Activated naive CD4-positive, alpha-beta T cell treated with anti-CD3 and anti-CD28 coated beads, Interleukin-2, amount 10 ng/mL, durations not matched to agents 7 days and 5 days (primary cell): ENCODE results near the gene GRIN2C.

ENCODE experiments used
- CTCF ChIA-PET: fragments of 350-600 bp; sonication (Branson Sonifier 250); formaldehyde crosslinking; loops from one replicate; lab custom pipeline; 2021; ENCODE audit warnings: antibody characterized with exemption; lab: Charles Lee
- DNase-seq: peaks from one replicate; pipeline ENCODE4 v3.0.0-alpha.2; 2020
- H3K27ac Mint-ChIP-seq: one replicate; pipeline ENCODE4 v1.8.0; 2021; ENCODE audit warnings: mild to moderate bottlenecking, moderate library complexity, mixed read lengths
- H3K27me3 Mint-ChIP-seq: one replicate; pipeline ENCODE4 v1.8.0; 2021; ENCODE audit warnings: mild to moderate bottlenecking, mixed read lengths
- H3K36me3 Mint-ChIP-seq: one replicate; pipeline ENCODE4 v1.8.0; 2021; ENCODE audit warnings: mixed read lengths
- H3K4me1 Mint-ChIP-seq: one replicate; pipeline ENCODE4 v1.8.0; 2021; ENCODE audit warnings: mixed read lengths
- H3K4me3 Mint-ChIP-seq: one replicate; pipeline ENCODE4 v1.8.0; 2021; ENCODE audit warnings: mild to moderate bottlenecking, moderate library complexity, mixed read lengths
- H3K9me3 Mint-ChIP-seq: one replicate; pipeline ENCODE4 v1.8.0; 2021; ENCODE audit warnings: mixed read lengths

Gene GRIN2C

DNA sequence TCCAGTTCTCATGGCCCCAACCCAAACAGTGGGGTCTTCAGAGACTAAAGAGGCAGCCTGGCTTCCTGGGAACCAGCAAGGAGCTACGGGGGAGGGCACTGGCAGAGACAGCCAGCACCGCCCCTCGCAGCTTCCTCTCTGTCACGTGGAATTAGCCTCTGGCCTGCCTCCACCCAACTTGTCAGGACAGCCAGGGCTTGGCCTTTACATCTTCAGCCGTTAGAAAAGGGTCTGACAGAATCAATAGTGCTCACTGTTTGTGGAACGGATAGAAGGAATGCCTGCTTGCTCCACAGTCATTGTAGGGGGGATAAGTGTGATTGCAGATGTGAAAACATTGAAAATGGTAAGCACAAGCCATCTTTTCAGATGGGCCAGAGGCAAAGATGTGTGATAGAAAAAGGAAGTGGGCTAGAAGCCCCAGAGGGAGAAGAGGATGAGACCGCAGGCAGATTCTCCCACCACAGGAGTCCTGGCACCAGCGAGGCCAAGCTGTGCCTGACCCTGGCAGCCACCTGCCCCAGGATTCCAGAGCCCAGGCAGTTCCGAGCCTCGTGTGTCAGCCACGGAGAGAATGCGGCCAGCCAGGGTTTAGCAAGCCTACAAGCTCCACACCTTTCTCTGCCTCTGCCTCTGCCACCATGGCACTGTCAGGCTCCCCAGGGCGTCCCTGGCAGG is 18.6 kb downstream of the GRIN2C start:
- Mint-ChIP-seq H3K27me3 (peaks cover 44% of the 10 kb centered on the region), H3K27ac (no peak overlapping the region), H3K36me3 (peaks cover 2% of the 10 kb centered on the region), H3K4me1 (peaks cover 13% of the 10 kb centered on the region), H3K9me3 (no peaks in the 10 kb centered on the region), H3K4me3 (no peak overlapping the region)
- CTCF ChIA-PET = interaction anchor here (1.4 to 2.7 kb wide), 4 partner anchors 21 to 81 kb away, joined by 4 to 10 read pairs (median 7); no protein-coding TSS in a partner anchor
- DNase-seq = no peak

DNA sequence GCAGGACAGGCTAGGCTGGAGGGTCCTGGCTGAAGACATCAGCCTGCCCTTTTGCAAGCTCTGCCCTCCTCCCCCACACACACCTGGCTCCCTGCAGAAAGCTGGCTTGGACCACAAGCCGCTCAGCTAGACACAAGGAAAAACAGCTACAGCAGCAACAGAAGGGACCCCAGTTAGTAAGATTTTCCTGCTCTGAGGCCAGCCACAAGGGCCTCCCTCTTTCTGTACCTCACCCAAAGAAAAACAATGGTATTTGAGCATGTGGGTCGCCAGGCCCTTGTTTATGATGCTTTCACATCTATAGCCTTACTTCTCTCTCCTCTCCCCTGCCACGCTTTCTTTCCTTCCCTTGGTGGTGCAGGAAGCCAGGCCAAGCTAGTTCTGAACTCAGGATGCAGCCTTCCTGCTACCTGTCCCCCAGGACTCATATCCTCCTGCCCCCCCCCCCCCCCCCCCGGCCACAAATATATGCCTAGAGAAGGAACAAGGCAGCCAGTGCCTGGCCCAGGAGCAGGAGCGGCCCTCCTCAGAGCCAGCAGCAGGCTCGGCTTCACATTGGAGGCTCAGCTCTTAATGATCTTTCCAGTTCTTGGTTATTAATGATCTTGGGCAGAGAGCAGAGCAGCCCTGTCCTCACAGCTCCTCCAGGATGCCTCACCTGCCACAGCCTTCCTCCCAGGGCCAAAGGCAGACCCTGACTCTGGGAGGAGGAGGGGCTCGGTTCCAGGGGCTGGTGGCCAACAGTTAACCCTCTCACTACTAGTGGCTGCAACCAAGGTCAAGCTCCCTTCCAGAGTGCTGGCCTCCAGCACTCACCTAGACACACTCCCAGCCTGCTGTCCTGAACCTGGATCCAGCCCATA is 19.5 kb downstream of the GRIN2C start:
- no peak for DNase-seq
- Mint-ChIP-seq H3K36me3 (peaks cover 3% of the 10 kb centered on the region), H3K4me3 (no peak overlapping the region), H3K9me3 (no peaks in the 10 kb centered on the region), H3K27me3 (peaks cover 41% of the 10 kb centered on the region), H3K4me1 (peaks cover 13% of the 10 kb centered on the region), H3K27ac (no peak overlapping the region)
- CTCF ChIA-PET = interaction anchor here (1.4 to 2.7 kb wide), 5 partner anchors 22 to 118 kb away, joined by 4 to 10 read pairs (median 6); no protein-coding TSS in a partner anchor

GRCh38 chr17:74838274-74838673 is 21.4 kb downstream of the GRIN2C start:
- no peak for DNase-seq
- Mint-ChIP-seq H3K36me3 (peaks cover 4% of the 10 kb centered on the region), H3K9me3 (no peaks in the 10 kb centered on the region), H3K4me1 (peaks cover 13% of the 10 kb centered on the region), H3K27ac (no peak overlapping the region), H3K4me3 (no peak overlapping the region), H3K27me3 (peaks cover 29% of the 10 kb centered on the region)
- CTCF ChIA-PET = interaction anchor here (1.6 to 2.7 kb wide), 2 partner anchors 24 to 47 kb away, joined by 5 to 10 read pairs; no protein-coding TSS in a partner anchor

DNA sequence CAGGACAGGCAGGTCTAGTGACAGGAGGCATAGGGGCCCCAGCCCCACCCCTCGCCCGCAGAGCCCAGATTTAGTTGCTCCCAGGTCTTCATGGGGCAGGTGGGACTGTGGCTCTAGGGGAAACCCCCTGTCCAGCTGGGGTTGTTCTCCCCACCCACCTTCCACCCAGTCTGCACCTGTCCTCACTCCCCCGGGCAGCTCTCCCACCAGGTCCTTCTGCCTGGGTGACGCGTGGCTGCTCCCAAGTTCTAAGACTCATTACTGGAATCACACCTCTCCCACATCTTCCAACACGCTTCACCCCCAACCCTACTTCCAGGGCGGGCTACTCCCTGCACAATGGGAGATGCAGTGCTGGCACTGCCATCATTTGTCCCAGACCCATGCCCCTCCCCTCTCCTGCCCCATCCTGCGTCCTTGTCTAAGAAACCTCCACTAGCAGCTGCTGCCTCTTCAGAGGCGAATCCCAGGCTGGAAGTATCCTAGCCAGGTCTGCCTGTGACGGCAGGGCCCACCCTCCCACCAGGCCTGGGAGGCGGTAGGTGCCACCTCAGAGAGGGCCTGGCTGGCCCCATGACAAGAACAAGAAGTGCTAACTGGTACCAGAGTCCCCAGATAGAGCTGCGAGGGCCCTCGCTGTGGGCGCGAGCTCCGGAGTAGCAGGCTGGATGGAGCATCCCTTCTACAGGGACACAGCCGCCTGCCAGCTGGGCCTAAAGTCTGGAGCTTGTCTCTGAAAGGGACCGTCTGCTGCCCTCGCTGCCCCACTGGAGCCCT is 22.8 kb downstream of the GRIN2C start:
- peaks cover 4% of the 10 kb centered on the region for H3K36me3 Mint-ChIP-seq
- no peak overlapping the region for H3K4me3 Mint-ChIP-seq
- no peak for DNase-seq
- no peaks in the 10 kb centered on the region for H3K9me3 Mint-ChIP-seq
- H3K27me3 Mint-ChIP-seq = peaks cover 16% of the 10 kb centered on the region
- CTCF ChIA-PET = no interaction called here
- no peak overlapping the region for H3K27ac Mint-ChIP-seq
- peaks cover 11% of the 10 kb centered on the region for H3K4me1 Mint-ChIP-seq

- H3K27me3 Mint-ChIP-seq = peaks cover 9% of the 10 kb centered on the region
- no peak overlapping the region for H3K4me3 Mint-ChIP-seq
- no peak for DNase-seq
- peaks cover 8% of the 10 kb centered on the region for H3K4me1 Mint-ChIP-seq
- H3K36me3 Mint-ChIP-seq = peaks cover 2% of the 10 kb centered on the region
- no peak overlapping the region for H3K27ac Mint-ChIP-seq
- H3K9me3 Mint-ChIP-seq = no peaks in the 10 kb centered on the region
- CTCF ChIA-PET = no interaction called here
Observed at GRCh38 chr17:74836191-74836590, 23.5 kb downstream of the GRIN2C start.

- CTCF ChIA-PET = interaction anchor here (0.9 to 1.1 kb wide), 3 partner anchors 9 to 42 kb away, joined by 3 read pairs; no protein-coding TSS in a partner anchor
- Mint-ChIP-seq H3K9me3 (no peaks in the 10 kb centered on the region), H3K4me1 (no peaks in the 10 kb centered on the region), H3K36me3 (peaks cover 6% of the 10 kb centered on the region), H3K27ac (no peak overlapping the region), H3K4me3 (no peak overlapping the region), H3K27me3 (no peaks in the 10 kb centered on the region)
- no peak for DNase-seq
Observed at GRCh38 chr17:74833501-74834377, 25.9 kb downstream of the GRIN2C start.

GRCh38 chr17:74832421-74832820 is 27.3 kb downstream of the GRIN2C start:
- H3K27me3 Mint-ChIP-seq = no peaks in the 10 kb centered on the region
- no peak overlapping the region for H3K27ac Mint-ChIP-seq
- peaks cover 6% of the 10 kb centered on the region for H3K36me3 Mint-ChIP-seq
- no peak overlapping the region for H3K4me3 Mint-ChIP-seq
- CTCF ChIA-PET = interaction anchor here (1.0 kb wide), 1 partner anchor 41 kb away, joined by 3 read pairs; no protein-coding TSS in a partner anchor
- no peaks in the 10 kb centered on the region for H3K4me1 Mint-ChIP-seq
- DNase-seq = no peak
- H3K9me3 Mint-ChIP-seq = no peaks in the 10 kb centered on the region

GRCh38 chr17:74831444-74832146 is 28.1 kb downstream of the GRIN2C start:
- H3K36me3 Mint-ChIP-seq = peaks cover 6% of the 10 kb centered on the region
- H3K9me3 Mint-ChIP-seq = no peaks in the 10 kb centered on the region
- no peak overlapping the region for H3K4me3 Mint-ChIP-seq
- CTCF ChIA-PET = no interaction called here
- no peaks in the 10 kb centered on the region for H3K27me3 Mint-ChIP-seq
- no peaks in the 10 kb centered on the region for H3K4me1 Mint-ChIP-seq
- H3K27ac Mint-ChIP-seq = no peak overlapping the region
- no peak for DNase-seq

- Mint-ChIP-seq H3K27me3 (no peaks in the 10 kb centered on the region), H3K36me3 (peaks cover 6% of the 10 kb centered on the region), H3K4me1 (no peaks in the 10 kb centered on the region), H3K9me3 (no peaks in the 10 kb centered on the region), H3K4me3 (no peak overlapping the region), H3K27ac (no peak overlapping the region)
- no peak for DNase-seq
- CTCF ChIA-PET = no interaction called here
Observed at GRCh38 chr17:74830861-74831260, 28.8 kb downstream of the GRIN2C start.

- Mint-ChIP-seq H3K4me3 (no peak overlapping the region), H3K27me3 (no peaks in the 10 kb centered on the region), H3K27ac (no peak overlapping the region), H3K4me1 (no peaks in the 10 kb centered on the region), H3K9me3 (no peaks in the 10 kb centered on the region), H3K36me3 (peaks cover 3% of the 10 kb centered on the region)
- DNase-seq = no peak
- CTCF ChIA-PET = interaction anchor here (1.2 kb wide), 1 partner anchor 35 kb away, joined by 4 read pairs; no protein-coding TSS in a partner anchor
Observed at GRCh38 chr17:74827800-74828199, 31.9 kb downstream of the GRIN2C start.

GRCh38 chr17:74825952-74826719 is 33.5 kb downstream of the GRIN2C start:
- no peaks in the 10 kb centered on the region for H3K27me3 Mint-ChIP-seq
- no peaks in the 10 kb centered on the region for H3K4me1 Mint-ChIP-seq
- DNase-seq = no peak
- H3K36me3 Mint-ChIP-seq = peaks cover 3% of the 10 kb centered on the region
- no peaks in the 10 kb centered on the region for H3K9me3 Mint-ChIP-seq
- no peak overlapping the region for H3K4me3 Mint-ChIP-seq
- CTCF ChIA-PET = interaction anchor here (1.0 to 1.2 kb wide), 2 partner anchors 37 to 132 kb away, joined by 4 read pairs; no protein-coding TSS in a partner anchor
- H3K27ac Mint-ChIP-seq = no peak overlapping the region

DNA sequence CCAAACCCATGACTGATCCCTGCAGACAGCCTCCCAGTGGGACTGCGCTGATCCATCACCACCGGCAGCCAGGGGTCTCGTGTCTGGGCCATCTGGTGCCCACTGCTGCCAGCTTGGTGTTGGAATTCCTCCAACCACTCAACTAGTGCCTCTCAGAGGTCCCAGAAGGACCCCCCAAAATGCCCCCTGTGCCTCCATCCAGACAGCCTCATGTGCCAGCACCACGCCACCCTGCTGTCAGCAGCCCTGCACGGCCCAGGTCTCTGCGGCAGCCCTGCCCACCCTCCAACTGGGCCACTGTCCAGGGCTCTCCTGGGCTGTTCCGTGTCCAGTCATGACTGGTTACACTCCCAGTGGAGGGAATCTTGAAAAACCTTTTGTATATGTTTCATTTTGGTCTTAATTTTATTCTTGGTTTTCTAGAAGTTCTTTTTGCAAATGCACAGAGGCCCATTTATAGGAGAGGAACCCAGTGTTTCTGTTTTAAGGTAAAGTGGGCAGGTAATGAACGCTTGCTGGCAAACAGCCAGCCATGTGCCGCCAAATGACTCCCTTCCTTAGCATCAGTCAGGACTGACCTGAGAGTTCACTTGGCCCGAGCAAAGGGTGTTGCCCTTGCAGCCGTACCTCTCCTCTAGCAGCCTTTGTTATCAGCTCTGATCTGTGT is 34.6 kb downstream of the GRIN2C start:
- H3K27me3 Mint-ChIP-seq = no peaks in the 10 kb centered on the region
- DNase-seq = no peak
- CTCF ChIA-PET = interaction anchor here (0.6 to 0.8 kb wide), 2 partner anchors 9 to 81 kb away, joined by 3 read pairs; no protein-coding TSS in a partner anchor
- H3K4me3 Mint-ChIP-seq = no peak overlapping the region
- H3K9me3 Mint-ChIP-seq = no peaks in the 10 kb centered on the region
- H3K27ac Mint-ChIP-seq = no peak overlapping the region
- no peaks in the 10 kb centered on the region for H3K4me1 Mint-ChIP-seq
- H3K36me3 Mint-ChIP-seq = peaks cover 2% of the 10 kb centered on the region
